IPS-NIHi11 (cell line): ENCODE measurements around the gene AGRN.
"Not testable (repeated sequence)": the region's sequence is repeated elsewhere in the genome, so short reads cannot be mapped to it uniquely, and the experiment has no call there.

Experiments
- DNase-seq: peaks from one replicate; pipeline ENCODE4 v3.0.0; 2012; ENCODE audit warnings: mixed read lengths, low spot score

Gene AGRN

DNA sequence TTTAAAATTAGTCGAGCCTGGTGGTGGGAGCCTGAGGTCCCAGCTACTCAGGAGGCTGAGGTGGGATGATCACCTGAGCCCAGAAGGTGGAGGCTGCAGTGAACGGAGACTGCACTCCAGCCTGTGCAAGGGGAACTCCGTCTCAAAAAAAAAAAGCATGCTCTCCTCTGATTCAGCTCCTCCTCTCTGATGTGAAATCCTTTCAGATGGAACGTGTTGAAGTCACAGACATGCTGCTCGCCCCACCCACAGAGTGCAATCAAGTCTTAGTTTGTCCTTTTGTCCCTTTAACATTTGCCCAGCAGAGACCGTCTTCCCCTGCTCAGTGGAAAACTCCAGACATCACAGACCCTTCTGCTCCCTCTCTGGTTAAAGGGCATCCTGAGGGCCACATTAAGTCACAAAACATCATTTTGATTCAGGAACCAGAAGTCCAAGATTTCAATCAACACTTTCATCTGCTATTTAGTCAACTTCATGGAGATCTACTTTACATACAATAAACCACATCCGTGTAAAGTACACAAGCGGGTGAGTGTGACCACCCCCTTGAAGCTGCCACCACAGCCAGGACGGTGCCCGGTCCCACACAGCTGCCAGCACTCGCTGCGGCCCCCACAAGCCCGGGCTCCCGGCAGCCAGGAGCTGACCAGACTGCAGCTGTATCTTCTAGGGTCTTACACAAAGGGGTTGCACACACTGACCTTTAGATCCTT is 73.1 kb downstream of the AGRN start:
- no peak for DNase-seq

DNA sequence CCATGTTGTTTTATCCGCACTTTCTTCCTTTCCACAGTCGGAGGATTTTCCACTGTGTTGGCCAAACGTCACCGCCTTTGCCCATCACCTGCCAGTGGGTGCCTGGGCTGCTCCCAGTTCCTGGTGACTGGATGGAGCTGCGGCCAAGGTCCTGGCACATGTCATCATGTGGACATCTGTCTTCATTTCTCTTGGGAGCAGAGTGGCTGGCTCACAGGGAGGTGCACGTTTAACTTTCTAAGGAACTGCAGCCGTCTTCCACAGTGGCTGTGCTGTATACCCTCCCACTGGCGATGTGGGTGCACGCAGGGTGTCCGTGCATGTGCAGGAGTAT is 73.7 kb downstream of the AGRN start:
- no peak for DNase-seq

GRCh38 chr1:1094981-1095380 is 75.1 kb downstream of the AGRN start:
- no peak for DNase-seq

- DNase-seq = not testable (repeated sequence)
Observed at GRCh38 chr1:1096136-1096535, 76.2 kb downstream of the AGRN start.

DNA sequence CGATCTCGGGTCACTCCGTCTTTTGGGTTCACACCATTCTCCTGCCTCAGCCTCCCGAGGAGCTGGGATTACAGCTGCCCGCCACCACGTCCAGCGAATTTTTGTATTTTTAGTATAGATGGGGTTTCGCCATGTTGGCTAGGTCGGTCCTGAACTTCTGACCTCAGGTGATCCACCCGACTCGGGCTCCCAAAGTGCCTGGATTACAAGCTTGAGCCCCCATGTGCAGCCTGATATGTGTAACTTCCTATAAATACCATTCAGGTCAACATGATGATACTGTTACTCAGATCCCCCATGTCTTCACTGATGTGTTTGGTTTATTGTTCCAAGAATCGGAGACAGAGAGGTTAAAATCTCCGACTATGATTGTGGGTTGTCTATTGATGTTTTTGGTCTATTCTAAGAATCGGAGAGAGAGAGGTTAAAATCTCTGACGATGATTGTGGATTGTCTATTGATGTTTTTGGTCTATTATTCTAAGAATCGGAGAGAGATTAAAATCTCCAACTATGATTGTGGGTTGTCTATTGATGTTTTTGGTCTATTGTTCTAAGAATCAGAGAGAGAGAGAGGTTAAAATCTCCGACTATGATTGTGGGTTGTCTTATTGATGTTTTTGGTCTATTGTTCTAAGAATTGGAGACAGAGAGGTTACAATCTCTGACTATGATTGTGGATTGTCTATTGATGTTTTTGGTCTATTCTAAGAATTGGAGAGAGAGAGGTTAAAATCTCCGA is 78.9 kb downstream of the AGRN start:
- DNase-seq = no peak

DNA sequence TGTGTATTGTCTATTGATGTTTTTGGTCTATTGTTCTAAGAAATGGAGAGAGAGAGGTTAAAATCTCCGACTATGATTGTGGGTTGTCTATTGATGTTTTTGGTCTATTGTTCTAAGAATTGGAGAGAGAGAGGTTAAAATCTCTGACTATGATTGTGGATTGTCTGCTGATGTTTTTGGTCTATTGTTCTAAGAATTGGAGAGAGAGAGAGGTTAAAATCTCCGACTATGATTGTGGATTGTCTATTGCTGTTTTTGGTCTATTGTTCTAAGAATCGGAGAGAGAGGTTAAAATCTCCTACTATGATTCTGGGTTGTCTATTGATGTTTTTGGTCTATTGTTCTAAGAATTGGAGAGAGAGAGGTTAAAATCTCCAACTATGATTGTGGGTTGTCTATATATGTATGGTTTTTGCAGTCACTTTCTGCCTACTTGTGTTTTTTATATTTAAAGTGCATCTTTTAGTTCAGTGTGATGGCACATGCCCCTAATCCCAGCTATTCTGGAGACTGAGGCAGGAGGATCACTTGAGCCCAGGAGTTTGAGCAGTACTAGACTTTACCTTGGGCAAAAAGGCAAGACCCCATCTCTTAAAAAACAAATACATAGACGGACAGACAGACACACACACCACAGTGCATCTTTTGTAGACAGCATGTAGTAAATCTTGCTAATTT is 79.7 kb downstream of the AGRN start:
- no peak for DNase-seq

- no peak for DNase-seq
Observed at GRCh38 chr1:1100296-1100695, 80.4 kb downstream of the AGRN start.

GRCh38 chr1:1101503-1101902 is 81.6 kb downstream of the AGRN start:
- DNase-seq = no peak

GRCh38 chr1:1104152-1104551 is 84.2 kb downstream of the AGRN start:
- not testable (repeated sequence) for DNase-seq
